Mucosa of stomach (tissue), 1 donor: ENCODE measurements around the gene SLC23A2.

Source experiments
- H3K27me3 ChIP-seq: one replicate; pipeline ENCODE4 v1.7.0; 2013; ENCODE audit warnings: mild to moderate bottlenecking, low read length; ENCODE audit not compliant: control insufficient read depth, insufficient read depth
- H3K36me3 ChIP-seq: one replicate; pipeline ENCODE4 v1.7.0; 2013; ENCODE audit warnings: low read length; ENCODE audit not compliant: control insufficient read depth, insufficient read depth
- H3K4me1 ChIP-seq: one replicate; pipeline ENCODE4 v1.7.0; 2013; ENCODE audit warnings: mild to moderate bottlenecking, low read length; ENCODE audit not compliant: control insufficient read depth, insufficient read depth
- H3K4me3 ChIP-seq: one replicate; pipeline ENCODE4 v1.7.0; 2013; ENCODE audit warnings: low read length
- H3K9ac ChIP-seq: one replicate; pipeline ENCODE4 v1.7.0; 2013; ENCODE audit warnings: mild to moderate bottlenecking, low read length, moderate library complexity
- H3K9me3 ChIP-seq: one replicate; pipeline ENCODE4 v1.7.0; 2013; ENCODE audit warnings: mild to moderate bottlenecking, low read length, moderate library complexity; ENCODE audit not compliant: control insufficient read depth
- donor health status: Pancreatic carcinoma.

SLC23A2 gene

GRCh38 chr20:4953881-4954280, 47.4 kb downstream of the SLC23A2 start:
- H3K27me3 ChIP-seq = no peaks in the 10 kb centered on the region
- no peak overlapping the region for H3K4me3 ChIP-seq
- H3K36me3 ChIP-seq = no peaks in the 10 kb centered on the region
- H3K4me1 ChIP-seq = no peaks in the 10 kb centered on the region
- no peak overlapping the region for H3K9ac ChIP-seq
- H3K9me3 ChIP-seq = no peaks in the 10 kb centered on the region

GRCh38 chr20:4952229-4952628, 49.1 kb downstream of the SLC23A2 start:
- Histone ChIP-seq H3K9me3 (no peaks in the 10 kb centered on the region), H3K9ac (no peak overlapping the region), H3K4me3 (no peak overlapping the region), H3K4me1 (no peaks in the 10 kb centered on the region), H3K27me3 (no peaks in the 10 kb centered on the region), H3K36me3 (no peaks in the 10 kb centered on the region)

- no peaks in the 10 kb centered on the region for H3K4me1 ChIP-seq
- H3K27me3 ChIP-seq = no peaks in the 10 kb centered on the region
- no peaks in the 10 kb centered on the region for H3K36me3 ChIP-seq
- no peak overlapping the region for H3K4me3 ChIP-seq
- no peak overlapping the region for H3K9ac ChIP-seq
- H3K9me3 ChIP-seq = no peaks in the 10 kb centered on the region
Observed at GRCh38 chr20:4951299-4951698, 50.0 kb downstream of the SLC23A2 start.

GRCh38 chr20:4950841-4951240, 50.5 kb downstream of the SLC23A2 start:
- H3K27me3 ChIP-seq = no peaks in the 10 kb centered on the region
- no peaks in the 10 kb centered on the region for H3K4me1 ChIP-seq
- H3K9me3 ChIP-seq = no peaks in the 10 kb centered on the region
- no peak overlapping the region for H3K9ac ChIP-seq
- H3K4me3 ChIP-seq = no peak overlapping the region
- H3K36me3 ChIP-seq = no peaks in the 10 kb centered on the region

- Histone ChIP-seq H3K9me3 (no peaks in the 10 kb centered on the region), H3K4me3 (no peak overlapping the region), H3K9ac (no peak overlapping the region), H3K4me1 (no peaks in the 10 kb centered on the region), H3K27me3 (no peaks in the 10 kb centered on the region), H3K36me3 (no peaks in the 10 kb centered on the region)
Observed at GRCh38 chr20:4950437-4950836, 50.9 kb downstream of the SLC23A2 start.

GRCh38 chr20:4949833-4950178, 51.5 kb downstream of the SLC23A2 start:
- Histone ChIP-seq H3K4me1 (no peaks in the 10 kb centered on the region), H3K27me3 (no peaks in the 10 kb centered on the region), H3K9ac (peak overlapping the region; percentile 5), H3K4me3 (no peak overlapping the region), H3K36me3 (no peaks in the 10 kb centered on the region), H3K9me3 (no peaks in the 10 kb centered on the region)

GRCh38 chr20:4947817-4948559, 53.3 kb downstream of the SLC23A2 start:
- no peak overlapping the region for H3K9ac ChIP-seq

GRCh38 chr20:4946986-4947385, 54.3 kb downstream of the SLC23A2 start:
- Histone ChIP-seq H3K4me1 (peaks cover 7% of the 10 kb centered on the region), H3K4me3 (no peak overlapping the region), H3K9me3 (no peaks in the 10 kb centered on the region), H3K9ac (no peak overlapping the region), H3K27me3 (no peaks in the 10 kb centered on the region), H3K36me3 (no peaks in the 10 kb centered on the region)

More at GRCh38 chr20:4947817-4948559, 53.3 kb downstream of the SLC23A2 start:
- no peaks in the 10 kb centered on the region for H3K9me3 ChIP-seq
- H3K36me3 ChIP-seq = no peaks in the 10 kb centered on the region
- H3K27me3 ChIP-seq = no peaks in the 10 kb centered on the region
- no peaks in the 10 kb centered on the region for H3K4me1 ChIP-seq
- H3K4me3 ChIP-seq = no peak overlapping the region

- Histone ChIP-seq H3K4me1 (peaks cover 7% of the 10 kb centered on the region), H3K9me3 (no peaks in the 10 kb centered on the region), H3K36me3 (no peaks in the 10 kb centered on the region), H3K9ac (no peak overlapping the region), H3K4me3 (no peak overlapping the region), H3K27me3 (no peaks in the 10 kb centered on the region)
Observed at GRCh38 chr20:4946585-4946984, 54.7 kb downstream of the SLC23A2 start.

- Histone ChIP-seq H3K9me3 (no peaks in the 10 kb centered on the region), H3K9ac (no peak overlapping the region), H3K27me3 (no peaks in the 10 kb centered on the region), H3K36me3 (no peaks in the 10 kb centered on the region), H3K4me3 (no peak overlapping the region), H3K4me1 (peaks cover 7% of the 10 kb centered on the region)
Observed at GRCh38 chr20:4944518-4945313, 56.6 kb downstream of the SLC23A2 start.

- peak overlapping the region; percentile 36 for H3K9ac ChIP-seq
- H3K27me3 ChIP-seq = no peaks in the 10 kb centered on the region
- no peak overlapping the region for H3K4me3 ChIP-seq
- no peaks in the 10 kb centered on the region for H3K36me3 ChIP-seq
- peaks cover 13% of the 10 kb centered on the region for H3K4me1 ChIP-seq
- H3K9me3 ChIP-seq = no peaks in the 10 kb centered on the region
Observed at GRCh38 chr20:4942331-4942730, 59.0 kb downstream of the SLC23A2 start.

- peaks cover 20% of the 10 kb centered on the region for H3K4me1 ChIP-seq
Observed at GRCh38 chr20:4937407-4938319, 63.6 kb downstream of the SLC23A2 start.

More at GRCh38 chr20:4937407-4938319, 63.6 kb downstream of the SLC23A2 start:
- Histone ChIP-seq H3K4me3 (no peak overlapping the region), H3K36me3 (no peaks in the 10 kb centered on the region), H3K27me3 (no peaks in the 10 kb centered on the region), H3K9me3 (no peaks in the 10 kb centered on the region), H3K9ac (no peak overlapping the region)
